ENCODE measurements around the gene TRAPPC5. TPM values are rescaled to one million over a fixed set of nuclear protein-coding genes. Genes with fewer than 3 reads are reported as not detected.

TRAPPC5 gene
- total RNA-seq, 2 donors from 2014 or later, result 73.0 to 78.2 TPM

GRCh38 chr19:7703332-7703731 is 22.7 kb downstream of the TRAPPC5 start:
- ATAC-seq (replicated peaks in 1 of 2) (no peak), DNase-seq (no peak)
- Mint-ChIP-seq H3K4me3 (no peak overlapping the region), H3K9me3 (no peaks in the 10 kb centered on the region), H3K36me3 (ENCODE audit: insufficient read depth in 2 of 2) (no peaks in the 10 kb centered on the region), H3K27ac (no peak overlapping the region), H3K27me3 (ENCODE audit: low read depth) (peaks cover 5% of the 10 kb centered on the region), H3K4me1 (ENCODE audit: low read depth) (peaks cover 60% of the 10 kb centered on the region)

GRCh38 chr19:7704280-7705060 is 23.8 kb downstream of the TRAPPC5 start:
- DNase-seq (no peak), ATAC-seq (replicated peaks in 1 of 2) (no peak)
- Mint-ChIP-seq H3K27me3 (ENCODE audit: low read depth) (peaks cover 8% of the 10 kb centered on the region), H3K27ac (no peak overlapping the region), H3K4me3 (no peak overlapping the region), H3K4me1 (ENCODE audit: low read depth) (peaks cover 49% of the 10 kb centered on the region), H3K9me3 (no peaks in the 10 kb centered on the region), H3K36me3 (ENCODE audit: insufficient read depth in 2 of 2) (no peaks in the 10 kb centered on the region)

GRCh38 chr19:7705387-7706187 is 25.0 kb downstream of the TRAPPC5 start:
- H3K4me1 Mint-ChIP-seq (ENCODE audit: low read depth), result peaks cover 39% of the 10 kb centered on the region
- ATAC-seq (replicated peaks in 1 of 2) (peak; percentile 93 to 95), DNase-seq (peak; percentile 80 to 86)
- H3K27me3 Mint-ChIP-seq (ENCODE audit: low read depth), result peaks cover 10% of the 10 kb centered on the region
- peak overlapping the region; percentile 9 for H3K27ac Mint-ChIP-seq
- no peaks in the 10 kb centered on the region for H3K9me3 Mint-ChIP-seq
- H3K36me3 Mint-ChIP-seq (ENCODE audit: insufficient read depth in 2 of 2), result no peaks in the 10 kb centered on the region
- H3K4me3 Mint-ChIP-seq, result peak overlapping the region; percentile 74 to 84

- H3K4me3 Mint-ChIP-seq, result peak overlapping the region; percentile 74 to 84
- ATAC-seq (replicated peaks in 1 of 2), result no peak
- H3K27ac Mint-ChIP-seq, result peak overlapping the region; percentile 53
Measured at GRCh38 chr19:7706188-7706954, 25.7 kb downstream of the TRAPPC5 start.

GRCh38 chr19:7706955-7707456 is 26.4 kb downstream of the TRAPPC5 start:
- DNase-seq (no peak), ATAC-seq (replicated peaks in 1 of 2) (no peak)
- Mint-ChIP-seq H3K4me1 (ENCODE audit: low read depth) (peaks cover 37% of the 10 kb centered on the region), H3K4me3 (peak overlapping the region; percentile 53 to 74), H3K9me3 (no peaks in the 10 kb centered on the region), H3K36me3 (ENCODE audit: insufficient read depth in 2 of 2) (no peaks in the 10 kb centered on the region), H3K27ac (peak overlapping the region; percentile 53), H3K27me3 (ENCODE audit: low read depth) (peaks cover 10% of the 10 kb centered on the region)

More at GRCh38 chr19:7706188-7706954, 25.7 kb downstream of the TRAPPC5 start:
- Mint-ChIP-seq H3K4me1 (ENCODE audit: low read depth) (peaks cover 39% of the 10 kb centered on the region), H3K9me3 (no peaks in the 10 kb centered on the region), H3K27me3 (ENCODE audit: low read depth) (peaks cover 10% of the 10 kb centered on the region), H3K36me3 (ENCODE audit: insufficient read depth in 2 of 2) (no peaks in the 10 kb centered on the region)
- DNase-seq, result no peak

GRCh38 chr19:7709932-7710460 is 29.4 kb downstream of the TRAPPC5 start:
- peaks cover 40% of the 10 kb centered on the region for H3K4me1 Mint-ChIP-seq (ENCODE audit: low read depth)
- H3K36me3 Mint-ChIP-seq (ENCODE audit: insufficient read depth in 2 of 2), result no peaks in the 10 kb centered on the region
- no peak overlapping the region for H3K27ac Mint-ChIP-seq
- no peak overlapping the region for H3K4me3 Mint-ChIP-seq
- H3K9me3 Mint-ChIP-seq, result no peaks in the 10 kb centered on the region
- DNase-seq (no peak), ATAC-seq (replicated peaks in 1 of 2) (no peak)
- peaks cover 5% of the 10 kb centered on the region for H3K27me3 Mint-ChIP-seq (ENCODE audit: low read depth)

- H3K4me3 Mint-ChIP-seq, result no peak overlapping the region
Measured at GRCh38 chr19:7710616-7711015, 30.0 kb downstream of the TRAPPC5 start.

GRCh38 chr19:7715671-7716070 is 35.0 kb downstream of the TRAPPC5 start:
- H3K27ac Mint-ChIP-seq, result no peak overlapping the region
- DNase-seq (no peak), ATAC-seq (replicated peaks in 1 of 2) (no peak)
- H3K4me3 Mint-ChIP-seq, result no peak overlapping the region
- H3K4me1 Mint-ChIP-seq (ENCODE audit: low read depth), result peaks cover 19% of the 10 kb centered on the region
- peaks cover 3 to 4% of the 10 kb centered on the region in 2 donors for H3K9me3 Mint-ChIP-seq
- peaks cover 2 to 8% of the 10 kb centered on the region in 2 donors for H3K36me3 Mint-ChIP-seq (ENCODE audit: insufficient read depth in 2 of 2)
- H3K27me3 Mint-ChIP-seq (ENCODE audit: low read depth), result no peaks in the 10 kb centered on the region

More at GRCh38 chr19:7710616-7711015, 30.0 kb downstream of the TRAPPC5 start:
- Mint-ChIP-seq H3K36me3 (ENCODE audit: insufficient read depth in 2 of 2) (peaks cover 0 to under 1% of the 10 kb centered on the region in 2 donors), H3K27me3 (ENCODE audit: low read depth) (peaks cover 5% of the 10 kb centered on the region), H3K27ac (peak overlapping the region; percentile 77), H3K9me3 (no peaks in the 10 kb centered on the region), H3K4me1 (ENCODE audit: low read depth) (peaks cover 34% of the 10 kb centered on the region)
- no peak for DNase-seq
- ATAC-seq (replicated peaks in 1 of 2), result no peak

- peaks cover 19% of the 10 kb centered on the region for H3K4me1 Mint-ChIP-seq (ENCODE audit: low read depth)
- H3K27ac Mint-ChIP-seq, result no peak overlapping the region
- DNase-seq, result no peak
- no peak for ATAC-seq (replicated peaks in 1 of 2)
- peaks cover 2 to 8% of the 10 kb centered on the region in 2 donors for H3K36me3 Mint-ChIP-seq (ENCODE audit: insufficient read depth in 2 of 2)
- peaks cover 3 to 4% of the 10 kb centered on the region in 2 donors for H3K9me3 Mint-ChIP-seq
- H3K4me3 Mint-ChIP-seq, result no peak overlapping the region
- H3K27me3 Mint-ChIP-seq (ENCODE audit: low read depth), result no peaks in the 10 kb centered on the region
Measured at GRCh38 chr19:7716762-7717161, 36.1 kb downstream of the TRAPPC5 start.

GRCh38 chr19:7718668-7719067 is 38.0 kb downstream of the TRAPPC5 start:
- H3K27ac Mint-ChIP-seq, result no peak overlapping the region
- peaks cover 14% of the 10 kb centered on the region for H3K4me1 Mint-ChIP-seq (ENCODE audit: low read depth)
- H3K9me3 Mint-ChIP-seq, result peaks cover 3 to 4% of the 10 kb centered on the region in 2 donors
- no peak overlapping the region for H3K4me3 Mint-ChIP-seq
- ATAC-seq (replicated peaks in 1 of 2), result no peak
- peaks cover 2 to 8% of the 10 kb centered on the region in 2 donors for H3K36me3 Mint-ChIP-seq (ENCODE audit: insufficient read depth in 2 of 2)
- H3K27me3 Mint-ChIP-seq (ENCODE audit: low read depth), result no peaks in the 10 kb centered on the region
- DNase-seq, result no peak

GRCh38 chr19:7720351-7720750 is 39.7 kb downstream of the TRAPPC5 start:
- no peak overlapping the region for H3K27ac Mint-ChIP-seq
- H3K27me3 Mint-ChIP-seq (ENCODE audit: low read depth), result no peaks in the 10 kb centered on the region
- no peak overlapping the region for H3K4me3 Mint-ChIP-seq
- H3K9me3 Mint-ChIP-seq, result peaks cover 3 to 4% of the 10 kb centered on the region in 2 donors
- H3K36me3 Mint-ChIP-seq (ENCODE audit: insufficient read depth in 2 of 2), result peaks cover 2 to 8% of the 10 kb centered on the region in 2 donors
- DNase-seq (no peak), ATAC-seq (replicated peaks in 1 of 2) (no peak)
- no peaks in the 10 kb centered on the region for H3K4me1 Mint-ChIP-seq (ENCODE audit: low read depth)

- H3K36me3 Mint-ChIP-seq (ENCODE audit: insufficient read depth in 2 of 2), result no peaks in the 10 kb centered on the region
- ATAC-seq (replicated peaks in 1 of 2), result no peak
- no peak overlapping the region for H3K27ac Mint-ChIP-seq
- peaks cover 2% of the 10 kb centered on the region for H3K27me3 Mint-ChIP-seq (ENCODE audit: low read depth)
- no peak for DNase-seq
- H3K9me3 Mint-ChIP-seq, result no peaks in the 10 kb centered on the region
- H3K4me1 Mint-ChIP-seq (ENCODE audit: low read depth), result no peaks in the 10 kb centered on the region
- H3K4me3 Mint-ChIP-seq, result no peak overlapping the region
Measured at GRCh38 chr19:7722231-7722651, 41.6 kb downstream of the TRAPPC5 start.
